Left ventricle myocardium inferior (tissue), 1 donor: ENCODE results near the gene PRSS23. TPM values are rescaled to one million over a fixed set of nuclear protein-coding genes. Genes with fewer than 3 reads are reported as not detected.

Experiments used
- DNase-seq: peaks from one replicate; pipeline ENCODE4 v3.0.0-alpha.2; 2020
- H3K27ac ChIP-seq: fragments of 200-600 bp; replicated peaks from 2 replicates; pipeline ENCODE4 v1.8.0; 2021
- H3K27me3 ChIP-seq: fragments of 200-600 bp; 2 replicates; pipeline ENCODE4 v1.8.0; 2021; ENCODE audit warnings: low read depth
- H3K36me3 ChIP-seq: fragments of 200-600 bp; 2 replicates; pipeline ENCODE4 v1.8.0; 2021
- H3K4me1 ChIP-seq: fragments of 200-600 bp; 2 replicates; pipeline ENCODE4 v1.8.0; 2021
- H3K4me3 ChIP-seq: fragments of 200-600 bp; 2 replicates; pipeline ENCODE4 v1.8.0; 2021; ENCODE audit warnings: mild to moderate bottlenecking, moderate library complexity
- H3K9me3 ChIP-seq: fragments of 200-600 bp; replicated peaks from 2 replicates; pipeline ENCODE4 v1.8.0; 2021
- intact Hi-C: fragments of 100-400 bp; cut with micrococcal nuclease; formaldehyde crosslinking; loops from one replicate; pipeline ENCODE4 v1.11.0; 2022
- total RNA-seq: library from RNA; stranded (reverse); fragmentation: NEBNext Ultra II Directional; extraction: Animal tissue kit (Norgen Biotek cat#: 25700); gene quantifications from one replicate; pipeline ENCODE4 v1.2.1, GENCODE V29; 2021
- TF ChIP-seq, protein P1 (sequence below): fragments of 200-600 bp; IDR thresholded peaks from 2 replicates; pipeline ENCODE4 v1.8.0; 2021; ENCODE audit warnings: antibody characterized with exemption, mild to moderate bottlenecking, borderline replicate concordance
- donor health status: DM: no; HTN: yes; CAD: no; lungs with severe emphysema.

The PRSS23 gene
- total RNA-seq, 1 donor from 2014 or later = 6.5 TPM

DNA sequence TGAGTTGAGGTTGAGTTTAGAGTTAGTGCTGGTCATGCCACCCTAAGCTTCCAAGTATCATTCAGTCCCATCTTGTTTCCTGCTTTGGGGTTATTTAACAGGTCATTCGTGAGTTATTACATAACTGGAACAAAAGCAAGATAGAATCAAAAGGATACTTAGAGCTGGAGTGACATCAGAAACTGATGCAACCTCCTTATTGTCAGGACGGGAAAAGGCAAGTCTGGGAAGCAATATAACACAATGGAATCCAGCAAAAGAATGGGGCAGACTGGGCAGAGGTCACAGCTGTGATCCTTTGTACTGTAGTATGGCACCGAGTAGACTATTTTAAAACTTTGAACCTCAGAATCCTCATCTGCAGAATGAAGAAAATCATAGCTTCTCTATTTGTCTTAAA is 4.4 kb upstream of the PRSS23 start:
- Histone ChIP-seq H3K27ac (no peak overlapping the region), H3K9me3 (no peaks in the 10 kb centered on the region), H3K36me3 (no peaks in the 10 kb centered on the region), H3K4me3 (no peak overlapping the region), H3K27me3 (no peaks in the 10 kb centered on the region), H3K4me1 (peaks cover 18% of the 10 kb centered on the region)
- intact Hi-C loops = no loop called here
- TF ChIP-seq, protein P1, sequence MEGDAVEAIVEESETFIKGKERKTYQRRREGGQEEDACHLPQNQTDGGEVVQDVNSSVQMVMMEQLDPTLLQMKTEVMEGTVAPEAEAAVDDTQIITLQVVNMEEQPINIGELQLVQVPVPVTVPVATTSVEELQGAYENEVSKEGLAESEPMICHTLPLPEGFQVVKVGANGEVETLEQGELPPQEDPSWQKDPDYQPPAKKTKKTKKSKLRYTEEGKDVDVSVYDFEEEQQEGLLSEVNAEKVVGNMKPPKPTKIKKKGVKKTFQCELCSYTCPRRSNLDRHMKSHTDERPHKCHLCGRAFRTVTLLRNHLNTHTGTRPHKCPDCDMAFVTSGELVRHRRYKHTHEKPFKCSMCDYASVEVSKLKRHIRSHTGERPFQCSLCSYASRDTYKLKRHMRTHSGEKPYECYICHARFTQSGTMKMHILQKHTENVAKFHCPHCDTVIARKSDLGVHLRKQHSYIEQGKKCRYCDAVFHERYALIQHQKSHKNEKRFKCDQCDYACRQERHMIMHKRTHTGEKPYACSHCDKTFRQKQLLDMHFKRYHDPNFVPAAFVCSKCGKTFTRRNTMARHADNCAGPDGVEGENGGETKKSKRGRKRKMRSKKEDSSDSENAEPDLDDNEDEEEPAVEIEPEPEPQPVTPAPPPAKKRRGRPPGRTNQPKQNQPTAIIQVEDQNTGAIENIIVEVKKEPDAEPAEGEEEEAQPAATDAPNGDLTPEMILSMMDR = no peak
- no peak for DNase-seq

DNA sequence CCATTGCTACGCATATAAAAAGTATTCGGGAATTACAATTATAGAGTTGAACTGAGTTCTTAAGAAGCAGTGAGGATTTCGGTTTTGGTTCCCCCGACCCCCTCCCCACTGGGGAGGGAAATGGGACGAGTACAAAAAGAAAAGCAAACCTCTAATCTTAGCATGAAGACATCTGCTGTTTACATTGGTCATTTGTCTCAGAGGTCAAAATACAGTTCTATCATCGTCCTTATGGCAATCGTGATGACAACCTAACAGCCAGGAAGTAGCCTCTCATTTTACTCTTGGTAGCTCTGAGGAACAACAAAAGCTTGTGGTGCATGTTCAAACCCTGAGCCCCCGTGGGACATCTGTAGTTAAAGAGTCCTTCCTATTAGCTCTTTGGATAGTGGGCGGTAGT is 3.2 kb upstream of the PRSS23 start:
- Histone ChIP-seq H3K9me3 (no peaks in the 10 kb centered on the region), H3K27me3 (no peaks in the 10 kb centered on the region), H3K4me1 (peaks cover 17% of the 10 kb centered on the region), H3K36me3 (no peaks in the 10 kb centered on the region), H3K27ac (no peak overlapping the region), H3K4me3 (no peak overlapping the region)
- intact Hi-C loops = no loop called here
- TF ChIP-seq, protein P1 = no peak
- DNase-seq = no peak

DNA sequence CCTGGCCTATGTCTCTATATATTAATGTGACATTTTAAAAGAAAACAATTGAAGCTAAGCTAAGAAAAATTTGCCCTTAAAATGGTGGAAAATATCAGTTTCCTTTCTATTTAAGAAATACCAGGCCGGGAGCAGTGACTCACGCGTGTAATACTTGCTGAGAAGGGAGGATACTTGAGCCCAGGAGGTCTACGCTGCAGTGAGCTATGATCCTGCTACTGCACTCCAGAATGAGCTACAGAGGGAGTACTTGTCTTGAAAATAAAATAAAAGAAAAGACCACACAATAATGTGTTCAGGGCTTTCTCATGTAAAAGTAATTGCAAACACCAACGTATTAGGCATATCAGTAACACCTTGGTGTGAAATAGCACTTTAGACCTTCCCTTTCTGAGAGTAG is 1.4 kb upstream of the PRSS23 start:
- Histone ChIP-seq H3K4me1 (peaks cover 24% of the 10 kb centered on the region), H3K4me3 (no peak overlapping the region), H3K36me3 (no peaks in the 10 kb centered on the region), H3K9me3 (no peaks in the 10 kb centered on the region), H3K27ac (no peak overlapping the region), H3K27me3 (no peaks in the 10 kb centered on the region)
- intact Hi-C loops = no loop called here
- TF ChIP-seq, protein P1 = no peak
- no peak for DNase-seq

DNA sequence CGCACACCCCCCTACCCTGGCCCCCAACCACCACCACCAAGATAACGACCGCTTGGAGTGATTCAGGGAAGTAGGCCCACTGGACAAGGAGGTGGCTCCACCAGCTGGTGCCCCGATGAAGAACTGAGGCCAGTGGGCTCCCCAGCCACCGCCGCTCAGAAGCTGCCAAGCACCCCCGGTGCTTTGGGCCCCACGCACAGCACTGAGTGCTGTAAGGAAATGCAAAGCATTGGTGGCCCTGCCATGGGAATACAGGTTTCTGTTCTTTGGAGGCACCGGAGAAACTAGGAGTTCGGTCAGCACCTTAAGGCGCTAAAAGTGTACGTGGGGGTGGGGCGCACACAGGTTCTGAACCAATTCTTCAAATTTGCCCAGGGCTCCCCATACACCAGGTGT is 664 bp upstream of the PRSS23 start:
- TF ChIP-seq, protein P1 = peak; percentile 24

DNA sequence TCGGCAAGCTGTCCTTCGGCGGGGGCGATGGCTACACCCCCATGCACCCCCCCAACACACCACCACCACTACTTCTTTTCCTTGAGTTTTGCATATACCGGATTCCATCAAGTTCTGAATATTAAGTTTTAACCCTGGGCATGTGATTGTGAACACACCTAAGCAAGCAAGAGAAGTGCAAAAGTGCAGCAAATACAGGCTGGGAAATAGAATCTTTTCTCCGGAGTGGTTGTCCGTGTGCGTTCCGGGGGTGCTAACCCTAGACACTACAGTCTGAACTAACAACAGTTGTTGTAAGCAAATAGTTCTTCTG is 574 bp downstream of the PRSS23 start:
- TF ChIP-seq, protein P1 = no peak
- peak overlapping the region; percentile 59 for H3K27ac ChIP-seq
- peaks cover 31% of the 10 kb centered on the region for H3K4me1 ChIP-seq

More for the DNA sequence above, 664 bp upstream of the PRSS23 start:
- DNase-seq = no peak
- no peaks in the 10 kb centered on the region for H3K27me3 ChIP-seq
- no peaks in the 10 kb centered on the region for H3K9me3 ChIP-seq
- H3K4me1 ChIP-seq = peaks cover 24% of the 10 kb centered on the region
- intact Hi-C loops = loop anchor here (5.0 kb wide), 1 partner anchor 337 kb away; no protein-coding TSS in a partner anchor
- H3K4me3 ChIP-seq = peak overlapping the region; percentile 82
- no peaks in the 10 kb centered on the region for H3K36me3 ChIP-seq
- H3K27ac ChIP-seq = peak overlapping the region; percentile 59

DNA sequence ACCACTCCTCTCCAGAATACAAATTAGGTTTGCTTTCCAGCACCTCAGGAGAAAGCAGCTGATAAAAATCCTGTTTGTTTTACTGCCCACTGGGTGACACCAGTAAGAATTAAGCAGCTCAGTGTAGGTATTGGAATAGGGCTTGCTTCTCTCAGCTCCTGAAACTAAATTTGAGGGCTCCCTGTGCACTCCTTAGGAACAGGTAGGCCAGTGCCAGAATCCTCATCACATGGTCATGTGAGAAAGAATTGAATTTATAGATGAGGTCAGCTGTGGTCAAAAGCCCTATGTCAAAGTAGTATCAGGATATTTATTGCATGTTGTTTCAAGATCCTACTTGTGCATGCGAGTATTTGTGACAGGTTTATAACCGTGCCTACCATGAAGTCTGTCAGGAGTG is 1.0 kb downstream of the PRSS23 start:
- Histone ChIP-seq H3K27ac (no peak overlapping the region), H3K36me3 (no peaks in the 10 kb centered on the region), H3K27me3 (no peaks in the 10 kb centered on the region), H3K4me3 (peak overlapping the region; percentile 82), H3K9me3 (no peaks in the 10 kb centered on the region), H3K4me1 (peaks cover 35% of the 10 kb centered on the region)
- TF ChIP-seq, protein P1 = no peak
- no peak for DNase-seq
- intact Hi-C loops = loop anchor here (5.0 kb wide), 1 partner anchor 339 kb away; no protein-coding TSS in a partner anchor

More for the DNA sequence above, 574 bp downstream of the PRSS23 start:
- Histone ChIP-seq H3K36me3 (no peaks in the 10 kb centered on the region), H3K9me3 (no peaks in the 10 kb centered on the region), H3K4me3 (peak overlapping the region; percentile 82), H3K27me3 (no peaks in the 10 kb centered on the region)
- intact Hi-C loops = loop anchor here (5.0 kb wide), 1 partner anchor 339 kb away; no protein-coding TSS in a partner anchor
- no peak for DNase-seq
